ENCODE measurements around the gene LOXL4.

The LOXL4 gene

DNA sequence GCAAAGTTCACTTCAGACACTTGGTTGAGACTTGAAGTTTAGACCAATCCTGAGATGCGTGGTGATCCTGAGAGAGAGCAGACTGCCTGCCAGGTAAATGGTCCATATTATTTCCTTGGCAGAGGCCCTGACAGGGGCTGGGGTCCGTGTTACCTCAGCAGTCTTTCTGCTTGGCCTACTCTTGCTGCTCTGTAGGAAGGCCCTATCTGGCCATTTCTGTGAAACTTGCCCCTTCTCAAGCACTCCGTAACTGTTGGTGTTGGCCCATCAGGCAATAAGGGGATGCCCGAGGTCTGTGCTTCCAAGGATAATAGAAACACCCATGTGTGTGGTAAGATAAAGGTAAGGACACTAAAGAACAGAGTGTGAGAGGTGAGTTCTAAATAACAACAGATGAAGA is 20.0 kb downstream of the LOXL4 start:
- TF ChIP-seq, protein P1, sequence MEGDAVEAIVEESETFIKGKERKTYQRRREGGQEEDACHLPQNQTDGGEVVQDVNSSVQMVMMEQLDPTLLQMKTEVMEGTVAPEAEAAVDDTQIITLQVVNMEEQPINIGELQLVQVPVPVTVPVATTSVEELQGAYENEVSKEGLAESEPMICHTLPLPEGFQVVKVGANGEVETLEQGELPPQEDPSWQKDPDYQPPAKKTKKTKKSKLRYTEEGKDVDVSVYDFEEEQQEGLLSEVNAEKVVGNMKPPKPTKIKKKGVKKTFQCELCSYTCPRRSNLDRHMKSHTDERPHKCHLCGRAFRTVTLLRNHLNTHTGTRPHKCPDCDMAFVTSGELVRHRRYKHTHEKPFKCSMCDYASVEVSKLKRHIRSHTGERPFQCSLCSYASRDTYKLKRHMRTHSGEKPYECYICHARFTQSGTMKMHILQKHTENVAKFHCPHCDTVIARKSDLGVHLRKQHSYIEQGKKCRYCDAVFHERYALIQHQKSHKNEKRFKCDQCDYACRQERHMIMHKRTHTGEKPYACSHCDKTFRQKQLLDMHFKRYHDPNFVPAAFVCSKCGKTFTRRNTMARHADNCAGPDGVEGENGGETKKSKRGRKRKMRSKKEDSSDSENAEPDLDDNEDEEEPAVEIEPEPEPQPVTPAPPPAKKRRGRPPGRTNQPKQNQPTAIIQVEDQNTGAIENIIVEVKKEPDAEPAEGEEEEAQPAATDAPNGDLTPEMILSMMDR (IDR thresholded peaks at IDR 0.05; ENCODE audit: borderline replicate concordance, extremely low read depth, low read length, poor library complexity, severe bottlenecking): no peak
- no peak for TF ChIP-seq EZH2 (IDR thresholded peaks at IDR 0.05; ENCODE audit: borderline replicate concordance, low read depth, low read length, severe bottlenecking)
- no peak for DNase-seq
- no peaks in the 10 kb centered on the region for H3K27me3 ChIP-seq (ENCODE audit: insufficient read depth, low read length, poor library complexity)
- no peaks in the 10 kb centered on the region for H3K9me3 ChIP-seq (ENCODE audit: insufficient read depth, low read length, severe bottlenecking)
- peaks cover 71% of the 10 kb centered on the region for H3K36me3 ChIP-seq (ENCODE audit: insufficient read depth, low read length)
- H3K4me1 ChIP-seq (ENCODE audit: insufficient read depth, low read length): no peaks in the 10 kb centered on the region
- no peak overlapping the region for H3K9ac ChIP-seq (ENCODE audit: low read depth, low read length)
- no peaks in the 10 kb centered on the region for H3K79me2 ChIP-seq (ENCODE audit: insufficient read depth, low read length)
- no peak overlapping the region for H2AFZ ChIP-seq (ENCODE audit: low read depth, low read length)
- no peaks in the 10 kb centered on the region for H4K20me1 ChIP-seq (ENCODE audit: insufficient read depth, low read length)
- ATAC-seq (ENCODE audit: insufficient read depth, low read depth): no peak
- no peak overlapping the region for H3K4me3 ChIP-seq (ENCODE audit: low read depth in 1 of 2, low read length in 2 of 2)
- H3K27ac ChIP-seq (ENCODE audit: low read length): no peak overlapping the region
- no peak overlapping the region for H3K4me2 ChIP-seq (ENCODE audit: insufficient read depth, low read length)

DNA sequence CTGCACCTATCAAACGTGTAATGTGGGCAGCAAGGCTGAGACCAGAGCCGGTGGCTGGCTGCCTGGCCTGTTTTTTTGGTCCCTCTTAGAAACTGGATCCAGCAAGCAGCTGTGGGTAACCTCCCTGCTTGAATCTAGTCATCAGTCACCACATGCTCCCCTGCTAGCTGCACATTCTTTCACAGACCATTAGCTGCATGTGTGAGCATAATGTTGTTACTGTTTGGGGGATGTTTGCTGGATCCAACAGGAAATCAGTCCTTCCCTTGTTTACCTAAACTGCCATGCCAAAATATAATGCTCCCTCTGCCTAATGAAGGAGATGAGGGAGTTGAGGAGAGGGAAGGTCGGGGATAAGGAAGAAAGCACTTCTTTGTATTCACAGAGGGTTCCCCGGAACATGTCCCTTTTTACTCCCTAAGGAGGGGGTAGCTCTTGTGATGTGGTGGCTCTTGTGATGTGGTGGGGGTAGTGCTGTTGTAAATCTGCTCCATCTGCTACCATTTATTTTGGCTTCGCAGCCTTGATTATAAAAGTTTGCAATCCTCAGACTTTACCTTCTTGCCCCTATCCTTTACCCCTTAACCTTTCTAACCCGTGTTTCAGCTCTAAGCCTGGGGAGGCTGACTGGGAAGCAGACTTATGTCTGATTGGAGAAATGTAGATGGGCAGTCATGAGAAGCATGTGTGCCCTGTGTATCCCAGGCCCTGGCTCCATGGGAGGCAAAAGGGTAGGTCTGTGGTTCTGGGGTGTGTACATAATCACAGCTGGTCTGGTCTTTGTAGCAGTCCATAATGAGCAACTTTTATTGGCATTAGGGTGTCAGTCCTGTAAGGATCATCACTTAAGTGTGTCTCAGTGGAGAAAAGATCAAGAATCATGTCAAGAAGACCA is 20.8 kb downstream of the LOXL4 start:
- no peak for TF ChIP-seq EZH2 (IDR thresholded peaks at IDR 0.05; ENCODE audit: borderline replicate concordance, low read depth, low read length, severe bottlenecking)
- TF ChIP-seq, protein P1 (IDR thresholded peaks at IDR 0.05; ENCODE audit: borderline replicate concordance, extremely low read depth, low read length, poor library complexity, severe bottlenecking): no peak
- H3K4me2 ChIP-seq (ENCODE audit: insufficient read depth, low read length): no peak overlapping the region
- no peak overlapping the region for H3K4me3 ChIP-seq (ENCODE audit: low read depth in 1 of 2, low read length in 2 of 2)
- H3K27me3 ChIP-seq (ENCODE audit: insufficient read depth, low read length, poor library complexity): no peaks in the 10 kb centered on the region
- no peak overlapping the region for H2AFZ ChIP-seq (ENCODE audit: low read depth, low read length)
- H3K36me3 ChIP-seq (ENCODE audit: insufficient read depth, low read length): peaks cover 79% of the 10 kb centered on the region
- ATAC-seq (ENCODE audit: insufficient read depth, low read depth) (peak; percentile 72), DNase-seq (peak; percentile 34)
- H3K9ac ChIP-seq (ENCODE audit: low read depth, low read length): no peak overlapping the region
- no peaks in the 10 kb centered on the region for H3K79me2 ChIP-seq (ENCODE audit: insufficient read depth, low read length)
- no peaks in the 10 kb centered on the region for H4K20me1 ChIP-seq (ENCODE audit: insufficient read depth, low read length)
- H3K4me1 ChIP-seq (ENCODE audit: insufficient read depth, low read length): no peaks in the 10 kb centered on the region
- no peaks in the 10 kb centered on the region for H3K9me3 ChIP-seq (ENCODE audit: insufficient read depth, low read length, severe bottlenecking)
- H3K27ac ChIP-seq (ENCODE audit: low read length): no peak overlapping the region; the same call in 1 of the 2 replicates

DNA sequence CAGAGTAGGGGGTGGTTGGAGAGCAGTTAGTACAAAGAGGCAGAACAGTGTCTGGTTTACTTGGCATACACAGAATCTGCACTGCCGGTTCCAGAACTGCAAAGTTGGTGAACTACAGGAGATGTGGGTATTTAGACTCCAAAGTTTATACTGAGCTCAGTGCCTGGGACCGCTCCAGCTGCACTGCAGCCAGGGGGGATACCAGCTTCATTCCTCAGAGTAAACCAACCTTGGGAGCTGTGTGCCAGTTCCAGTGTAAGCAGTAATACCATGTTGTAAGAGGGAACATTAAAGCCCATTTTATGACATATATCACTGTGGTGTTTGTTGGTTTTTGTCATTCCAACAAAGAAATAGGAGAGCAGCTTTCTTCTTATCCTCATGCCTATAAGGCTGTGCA is 23.4 kb downstream of the LOXL4 start:
- TF ChIP-seq, protein P1 (IDR thresholded peaks at IDR 0.05; ENCODE audit: borderline replicate concordance, extremely low read depth, low read length, poor library complexity, severe bottlenecking): no peak
- TF ChIP-seq EZH2 (IDR thresholded peaks at IDR 0.05; ENCODE audit: borderline replicate concordance, low read depth, low read length, severe bottlenecking): no peak

More for the DNA sequence above, 23.4 kb downstream of the LOXL4 start:
- no peak overlapping the region for H3K4me3 ChIP-seq (ENCODE audit: low read depth in 1 of 2, low read length in 2 of 2)
- no peaks in the 10 kb centered on the region for H3K27me3 ChIP-seq (ENCODE audit: insufficient read depth, low read length, poor library complexity)
- H4K20me1 ChIP-seq (ENCODE audit: insufficient read depth, low read length): no peaks in the 10 kb centered on the region
- ATAC-seq (ENCODE audit: insufficient read depth, low read depth) (no peak), DNase-seq (no peak)
- H3K4me2 ChIP-seq (ENCODE audit: insufficient read depth, low read length): no peak overlapping the region
- no peak overlapping the region for H3K27ac ChIP-seq (ENCODE audit: low read length)
- H2AFZ ChIP-seq (ENCODE audit: low read depth, low read length): no peak overlapping the region
- no peaks in the 10 kb centered on the region for H3K4me1 ChIP-seq (ENCODE audit: insufficient read depth, low read length)
- H3K79me2 ChIP-seq (ENCODE audit: insufficient read depth, low read length): no peaks in the 10 kb centered on the region
- peaks cover 80% of the 10 kb centered on the region for H3K36me3 ChIP-seq (ENCODE audit: insufficient read depth, low read length)
- H3K9me3 ChIP-seq (ENCODE audit: insufficient read depth, low read length, severe bottlenecking): no peaks in the 10 kb centered on the region
- no peak overlapping the region for H3K9ac ChIP-seq (ENCODE audit: low read depth, low read length)

Measured in DND-41 (cell line).